Globus pallidus (tissue), 1 donor: ENCODE measurements around the gene RAB24.
A peak's percentile ranks its signal among the peaks of the same experiment; 100 is the strongest.
"Not testable (repeated sequence)": the region's sequence is repeated elsewhere in the genome, so short reads cannot be mapped to it uniquely, and the experiment has no call there.

Experiments used
- DNase-seq: peaks from one replicate; pipeline ENCODE4 v3.0.0-alpha.2; 2015; ENCODE audit warnings: low spot score

Gene RAB24

GRCh38 chr5:177303121-177303924, at the start of gene RAB24, which contains the start of gene PRELID1:
TSS of gene RAB24 (minus strand) at chr5:177303719. CDS start at chr5:177303288, 431 bp downstream.
TSS of gene PRELID1 (plus strand) at chr5:177303799. CDS start at chr5:177303986, 187 bp downstream.
- peak; percentile 81 for DNase-seq

- DNase-seq: no peak
Observed at GRCh38 chr5:177353093-177353492, 49.6 kb upstream of the RAB24 start.

- peak; percentile 95 for DNase-seq
Observed at GRCh38 chr5:177351392-177352329, 48.1 kb upstream of the RAB24 start, which contains the start of gene LMAN2. TSS of gene LMAN2 (minus strand) at chr5:177351668. CDS start at chr5:177351647, 21 bp downstream.

GRCh38 chr5:177350776-177351391, 47.4 kb upstream of the RAB24 start:
- DNase-seq: no peak

- no peak for DNase-seq
Observed at GRCh38 chr5:177349762-177350161, 46.2 kb upstream of the RAB24 start.

- no peak for DNase-seq
Observed at GRCh38 chr5:177349362-177349647, 45.8 kb upstream of the RAB24 start.

- no peak for DNase-seq
Observed at GRCh38 chr5:177347699-177348098, 44.2 kb upstream of the RAB24 start.

GRCh38 chr5:177346820-177347219, 43.3 kb upstream of the RAB24 start:
- DNase-seq: no peak

GRCh38 chr5:177344891-177345290, 41.4 kb upstream of the RAB24 start:
- DNase-seq: no peak

- no peak for DNase-seq
Observed at GRCh38 chr5:177343777-177344176, 40.3 kb upstream of the RAB24 start.

GRCh38 chr5:177343000-177343399, 39.5 kb upstream of the RAB24 start:
- not testable (repeated sequence) for DNase-seq

GRCh38 chr5:177339107-177339638, 35.7 kb upstream of the RAB24 start:
- no peak for DNase-seq

- no peak for DNase-seq
Observed at GRCh38 chr5:177338251-177339106, 35.0 kb upstream of the RAB24 start.

- no peak for DNase-seq
Observed at GRCh38 chr5:177336603-177337494, 33.3 kb upstream of the RAB24 start.

GRCh38 chr5:177336112-177336511, 32.6 kb upstream of the RAB24 start:
- DNase-seq: no peak

GRCh38 chr5:177335701-177336065, 32.2 kb upstream of the RAB24 start:
- DNase-seq: no peak

GRCh38 chr5:177334781-177335700, 31.5 kb upstream of the RAB24 start:
- DNase-seq: no peak

GRCh38 chr5:177334155-177334551, 30.6 kb upstream of the RAB24 start:
- DNase-seq: no peak
